H1 (cell line): ENCODE results near the gene ZNF555. TPM values are rescaled to one million over a fixed set of nuclear protein-coding genes. Genes with fewer than 3 reads are reported as not detected.

ENCODE experiments used
- EP300 ChIP-seq, 2 experiments: IDR thresholded peaks; 1 replicate in 1 of 2; 2 replicates in 1 of 2; pipeline ENCODE4 v1.6.1; 2011 to 2012; ENCODE audit warnings: low read depth in 2 of 2, low read length in 2 of 2, mild to moderate bottlenecking in 2 of 2, borderline replicate concordance in 1 of 2, inconsistent platforms in 1 of 2, moderate library complexity in 1 of 2
- POLR2A ChIP-seq, 2 experiments: IDR thresholded peaks; 1 replicate in 1 of 2; 2 replicates in 1 of 2; pipeline ENCODE4 v1.6.1; 2011; ENCODE audit warnings: low read depth in 2 of 2, low read length in 2 of 2, mild to moderate bottlenecking in 2 of 2; ENCODE audit errors: control extremely low read depth in 1 of 2
- SIX5 ChIP-seq: IDR thresholded peaks from 2 replicates; pipeline ENCODE4 v1.6.1; 2011; ENCODE audit warnings: mild to moderate bottlenecking, low read depth, low read length
- polyA plus RNA-seq, 7 experiments: library from polyadenylated mRNA; depleted of rRNA in 3 of 7; stranded (reverse) in 5 of 7; unstranded in 2 of 7; fragments of >200 nt in 5 of 7; fragments of 200-250 nt in 2 of 7; gene quantifications; 1 replicate in 5 of 7; 2 replicates in 1 of 7; 4 replicates in 1 of 7; pipeline versions ENCODE4 v1.2.1 to v1.2.3, GENCODE V29; 2011 to 2013; ENCODE audit warnings: missing spikeins in 2 of 7, mixed read lengths in 2 of 7
- total RNA-seq: library from RNA; stranded (reverse); fragmentation: NEBNext Ultra II Directional; extraction: Animal tissue kit (Norgen Biotek cat#: 25700); gene quantifications from 2 replicates; pipeline ENCODE4 v1.2.1, GENCODE V29; 2021

Gene ZNF555
- total and polyA plus RNA-seq, 2 of the 8 experiments (the other 6 are each of a cell fraction or from before 2014, with no cell fraction given): 1.6 to 5.7 TPM

- TF ChIP-seq SIX5 (no peak), EP300 (IDR thresholded peaks at IDR 0.05; ENCODE audit: borderline replicate concordance in 1 of 2, low read depth in 2 of 2, low read length in 2 of 2) (no peak), POLR2A (IDR thresholded peaks at IDR 0.05; ENCODE audit: control extremely low read depth in 1 of 2, low read depth in 2 of 2, low read length in 2 of 2) (peak in 1 of 2 experiments; percentile 73; a peak in 2 of 3 replicates)
These were observed 59.3 kb downstream of the ZNF555 start, which contains the start of gene ZNF57 (continued) for GRCh38 chr19:2900296-2901252.
